Activated CD4-positive, alpha-beta T cell treated with anti-CD3 and anti-CD28 coated beads for 36 hours (primary cell): ENCODE measurements around the gene RNF207. TPM values are rescaled to one million over a fixed set of nuclear protein-coding genes. Genes with fewer than 3 reads are reported as not detected.
A peak's percentile ranks its signal among the peaks of the same experiment; 100 is the strongest.
"Not testable (repeated sequence)": the region's sequence is repeated elsewhere in the genome, so short reads cannot be mapped to it uniquely, and the experiment has no call there.

Source experiments
- ATAC-seq: fragments of 200-7000 bp; cut with Tn5 transposase; one replicate; pipeline ENCODE4 v1.10.0; 2021; ENCODE audit warnings: mild to moderate bottlenecking, moderate library complexity
- CTCF ChIA-PET: fragments of 350-600 bp; sonication (Branson Sonifier 250); formaldehyde crosslinking; loops from one replicate; lab custom pipeline; 2021; ENCODE audit warnings: antibody characterized with exemption; lab: Charles Lee
- POLR2A ChIA-PET: fragments of 350-600 bp; sonication (Branson Sonifier 250); formaldehyde crosslinking; loops from one replicate; lab custom pipeline; 2021; ENCODE audit warnings: antibody characterized with exemption, inconsistent platforms; lab: Charles Lee
- DNase-seq: peaks from one replicate; pipeline ENCODE4 v3.0.0-alpha.2; 2020
- H3K27ac Mint-ChIP-seq: one replicate; pipeline ENCODE4 v1.8.0; 2021; ENCODE audit warnings: mixed read lengths
- H3K27me3 Mint-ChIP-seq: one replicate; pipeline ENCODE4 v1.8.0; 2021; ENCODE audit warnings: mixed read lengths
- H3K36me3 Mint-ChIP-seq: one replicate; pipeline ENCODE4 v1.8.0; 2021; ENCODE audit warnings: low read depth, mixed read lengths
- H3K4me1 Mint-ChIP-seq: one replicate; pipeline ENCODE4 v1.8.0; 2021; ENCODE audit warnings: mixed read lengths
- H3K4me3 Mint-ChIP-seq: one replicate; pipeline ENCODE4 v1.8.0; 2021; ENCODE audit warnings: mild to moderate bottlenecking, moderate library complexity, mixed read lengths
- H3K9me3 Mint-ChIP-seq: one replicate; pipeline ENCODE4 v1.8.0; 2021; ENCODE audit warnings: low read depth, mixed read lengths
- intact Hi-C, 2 experiments: fragments of 100-400 bp; cut with DNase I in 1 of 2; cut with micrococcal nuclease in 1 of 2; formaldehyde crosslinking; loops; one replicate each; pipeline versions ENCODE4 v1.14.2 to v1.15.1; 2022 to 2024; cut with DNase I, micrococcal nuclease
- total RNA-seq, 2 experiments: library from RNA; stranded (reverse); gene quantifications; one replicate each; pipeline ENCODE4 v1.2.3, GENCODE V29; 2021

Gene RNF207
- total RNA-seq, 2 experiments from 2014 or later: 13.5 to 15.2 TPM

GRCh38 chr1:6207075-6207885, 1.4 kb downstream of the RNF207 start:
- H3K4me1 Mint-ChIP-seq: peaks cover 3% of the 10 kb centered on the region
- no peak overlapping the region for H3K27ac Mint-ChIP-seq
- POLR2A ChIA-PET: interaction anchor here (0.9 to 1.1 kb wide), 2 partner anchors 21 to 28 kb away, joined by 3 to 4 read pairs; no protein-coding TSS in a partner anchor
- DNase-seq (no peak), ATAC-seq (no peak)
- H3K4me3 Mint-ChIP-seq: peak overlapping the region; percentile 77
- peaks cover 8% of the 10 kb centered on the region for H3K27me3 Mint-ChIP-seq
- intact Hi-C loops: no loop called here
- no peaks in the 10 kb centered on the region for H3K36me3 Mint-ChIP-seq
- CTCF ChIA-PET: interaction anchor here (0.7 to 1.8 kb wide), 7 partner anchors 22 to 39 kb away, joined by 3 to 5 read pairs (median 4); no protein-coding TSS in a partner anchor
- no peaks in the 10 kb centered on the region for H3K9me3 Mint-ChIP-seq

- peaks cover 3% of the 10 kb centered on the region for H3K4me1 Mint-ChIP-seq
- intact Hi-C loops: no loop called here
- ATAC-seq (no peak), DNase-seq (no peak)
- peaks cover 11% of the 10 kb centered on the region for H3K27me3 Mint-ChIP-seq
- ChIA-PET POLR2A (interaction anchor here (0.7 kb wide), 2 partner anchors 27 to 341 kb away, joined by 3 to 6 read pairs; no protein-coding TSS in a partner anchor), CTCF (interaction anchor here (1.1 to 1.4 kb wide), 3 partner anchors 23 to 199 kb away, joined by 3 to 4 read pairs (median 3); no protein-coding TSS in a partner anchor)
- no peak overlapping the region for H3K4me3 Mint-ChIP-seq
- no peak overlapping the region for H3K27ac Mint-ChIP-seq
- no peaks in the 10 kb centered on the region for H3K36me3 Mint-ChIP-seq
- H3K9me3 Mint-ChIP-seq: no peaks in the 10 kb centered on the region
These were observed 2.0 kb downstream of the RNF207 start for GRCh38 chr1:6207921-6208320.

GRCh38 chr1:6208723-6209660, 3.1 kb downstream of the RNF207 start:
- no peaks in the 10 kb centered on the region for H3K9me3 Mint-ChIP-seq

GRCh38 chr1:6209661-6210580, 4.0 kb downstream of the RNF207 start:
- DNase-seq (peak; percentile 53), ATAC-seq (no peak)
- Mint-ChIP-seq H3K4me3 (peak overlapping the region; percentile 26), H3K36me3 (no peaks in the 10 kb centered on the region), H3K27me3 (peaks cover 11% of the 10 kb centered on the region), H3K4me1 (peaks cover 3% of the 10 kb centered on the region), H3K9me3 (no peaks in the 10 kb centered on the region), H3K27ac (no peak overlapping the region)
- ChIA-PET CTCF (no interaction called here), POLR2A (interaction anchor here (0.6 kb wide), 1 partner anchor 61 kb away, joined by 4 read pairs; no protein-coding TSS in a partner anchor)
- intact Hi-C loops: no loop called here

More at GRCh38 chr1:6208723-6209660, 3.1 kb downstream of the RNF207 start:
- ChIA-PET POLR2A (interaction anchor here (0.7 kb wide), 2 partner anchors 26 to 340 kb away, joined by 3 to 6 read pairs; no protein-coding TSS in a partner anchor), CTCF (interaction anchor here (1.1 to 1.4 kb wide), 2 partner anchors 29 to 197 kb away, joined by 3 to 4 read pairs; no protein-coding TSS in a partner anchor)
- H3K4me3 Mint-ChIP-seq: peak overlapping the region; percentile 26
- peaks cover 11% of the 10 kb centered on the region for H3K27me3 Mint-ChIP-seq
- intact Hi-C loops: no loop called here
- ATAC-seq (peak; percentile 10), DNase-seq (peak; percentile 55)
- no peaks in the 10 kb centered on the region for H3K36me3 Mint-ChIP-seq
- H3K27ac Mint-ChIP-seq: no peak overlapping the region
- H3K4me1 Mint-ChIP-seq: peaks cover 3% of the 10 kb centered on the region

- Mint-ChIP-seq H3K4me3 (no peak overlapping the region), H3K36me3 (no peaks in the 10 kb centered on the region), H3K9me3 (no peaks in the 10 kb centered on the region), H3K27me3 (peaks cover 14% of the 10 kb centered on the region), H3K27ac (no peak overlapping the region), H3K4me1 (peaks cover 3% of the 10 kb centered on the region)
- intact Hi-C loops: no loop called here
- CTCF ChIA-PET: no interaction called here
- no peak for ATAC-seq
- no peak for DNase-seq
- POLR2A ChIA-PET: interaction anchor here (0.6 kb wide), 1 partner anchor 62 kb away, joined by 4 read pairs; no protein-coding TSS in a partner anchor
These were observed 4.9 kb downstream of the RNF207 start for GRCh38 chr1:6210591-6211355.

GRCh38 chr1:6211731-6212130, 5.8 kb downstream of the RNF207 start:
- Mint-ChIP-seq H3K9me3 (no peaks in the 10 kb centered on the region), H3K27ac (no peak overlapping the region), H3K27me3 (peaks cover 14% of the 10 kb centered on the region), H3K4me1 (peaks cover 3% of the 10 kb centered on the region), H3K36me3 (no peaks in the 10 kb centered on the region), H3K4me3 (no peak overlapping the region)
- DNase-seq: no peak
- ChIA-PET CTCF (interaction anchor here (0.5 kb wide), 1 partner anchor 76 kb away, joined by 3 read pairs; no protein-coding TSS in a partner anchor), POLR2A (no interaction called here)
- intact Hi-C loops: no loop called here
- no peak for ATAC-seq

- Mint-ChIP-seq H3K4me1 (peaks cover 3% of the 10 kb centered on the region), H3K27ac (no peak overlapping the region), H3K27me3 (peaks cover 14% of the 10 kb centered on the region), H3K9me3 (no peaks in the 10 kb centered on the region), H3K4me3 (no peak overlapping the region), H3K36me3 (no peaks in the 10 kb centered on the region)
- intact Hi-C loops: no loop called here
- ChIA-PET CTCF (interaction anchor here (0.5 kb wide), 1 partner anchor 76 kb away, joined by 3 read pairs; no protein-coding TSS in a partner anchor), POLR2A (no interaction called here)
- ATAC-seq (no peak), DNase-seq (no peak)
These were observed 6.5 kb downstream of the RNF207 start for GRCh38 chr1:6212193-6212959.

- CTCF ChIA-PET: interaction anchor here (0.6 to 1.9 kb wide), 2 partner anchors 14 to 204 kb away, joined by 3 to 5 read pairs; no protein-coding TSS in a partner anchor
- intact Hi-C loops: no loop called here
- Mint-ChIP-seq H3K9me3 (no peaks in the 10 kb centered on the region), H3K4me3 (no peak overlapping the region), H3K27ac (no peak overlapping the region), H3K36me3 (peaks cover 15% of the 10 kb centered on the region), H3K27me3 (peaks cover 2% of the 10 kb centered on the region), H3K4me1 (no peaks in the 10 kb centered on the region)
- POLR2A ChIA-PET: no interaction called here
- ATAC-seq (no peak), DNase-seq (no peak)
These were observed 12.7 kb downstream of the RNF207 start for GRCh38 chr1:6218375-6219164.

GRCh38 chr1:6219641-6220040, 13.7 kb downstream of the RNF207 start:
- ATAC-seq, H3K9me3 Mint-ChIP-seq, DNase-seq, H3K4me1 Mint-ChIP-seq, intact Hi-C loops, CTCF ChIA-PET, H3K27ac Mint-ChIP-seq, H3K4me3 Mint-ChIP-seq, H3K27me3 Mint-ChIP-seq: not testable (repeated sequence)
- POLR2A ChIA-PET: interaction anchor here (0.6 kb wide), 1 partner anchor 9 kb away, joined by 3 read pairs; no protein-coding TSS in a partner anchor
- peaks cover 25% of the 10 kb centered on the region for H3K36me3 Mint-ChIP-seq
